ENCODE data around the gene IPO7. TPM values are rescaled to one million over a fixed set of nuclear protein-coding genes. Genes with fewer than 3 reads are reported as not detected.

IPO7 gene
- polyA plus RNA-seq, 3 donors: 7.0 to 12.9 (median 8.1) TPM

DNA sequence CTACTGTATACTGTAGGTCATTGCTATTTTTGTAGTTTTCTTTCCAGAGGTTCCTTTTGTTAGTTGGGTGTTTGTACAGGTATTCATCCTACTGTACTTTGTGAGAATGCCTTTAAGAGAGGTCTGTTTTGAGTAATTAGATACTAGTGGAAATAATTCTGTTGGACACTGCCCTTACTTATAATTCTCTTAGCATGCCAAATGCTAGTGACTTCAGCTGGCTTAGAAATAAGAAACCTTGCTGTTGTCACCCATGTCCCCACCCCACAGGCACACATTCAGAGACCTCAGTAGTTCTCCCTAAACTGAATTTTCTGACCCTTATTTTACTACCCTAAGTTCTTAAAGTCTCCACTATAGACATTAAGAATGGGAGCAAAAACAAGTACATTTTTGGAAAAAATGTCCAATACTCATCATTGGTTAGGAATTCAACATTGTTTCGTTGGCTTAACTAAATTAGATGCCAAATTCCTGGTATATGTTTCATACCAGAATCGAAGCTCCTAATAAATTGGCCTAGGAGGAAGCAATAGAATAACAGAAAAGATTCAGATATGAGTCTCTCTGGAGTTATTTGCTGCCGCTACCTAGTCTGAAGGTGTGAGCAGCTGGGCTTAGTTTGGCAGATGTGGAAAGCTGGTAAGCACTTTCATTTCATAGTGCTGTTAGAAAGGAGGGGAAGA is 104.8 kb downstream of the IPO7 start:
- Histone ChIP-seq H3K36me3 (replicated peaks in 1 of 2; ENCODE audit: control insufficient read depth in 1 of 2, insufficient read depth in 2 of 2, low read length in 2 of 2) (peaks cover 73 to 95% of the 10 kb centered on the region in 2 donors), H3K9ac (ENCODE audit: insufficient read depth, low read length, poor library complexity, severe bottlenecking) (no peak overlapping the region), H3K4me3 (replicated peaks in 1 of 3; ENCODE audit: low read depth in 2 of 3, low read length in 3 of 3) (no peak overlapping the region), H3K27me3 (ENCODE audit: control insufficient read depth in 2 of 2, insufficient read depth in 2 of 2, low read length in 2 of 2) (no peaks in the 10 kb centered on the region), H3K79me2 (ENCODE audit: insufficient read depth, low read length) (no peaks in the 10 kb centered on the region), H3K27ac (ENCODE audit: low read depth in 1 of 2, low read length in 2 of 2) (no peak overlapping the region), H2AFZ (ENCODE audit: insufficient read depth, low read depth, low read length, poor library complexity, severe bottlenecking) (no peak overlapping the region), H3K4me2 (replicated peaks; ENCODE audit: extremely low read depth, low read length, poor library complexity, severe bottlenecking) (no peak overlapping the region), H4K20me1 (ENCODE audit: insufficient read depth, low read length) (peaks cover 4% of the 10 kb centered on the region), H3K4me1 (ENCODE audit: control insufficient read depth in 1 of 2, insufficient read depth in 2 of 2, low read length in 2 of 2) (no peaks in the 10 kb centered on the region), H3K9me3 (replicated peaks in 1 of 2; ENCODE audit: control insufficient read depth in 1 of 2, insufficient read depth in 1 of 2, low read length in 2 of 2) (no peaks in the 10 kb centered on the region)
- no peaks in the 10 kb centered on the region for H3K4me1 Mint-ChIP-seq
- TF ChIP-seq, protein P1, sequence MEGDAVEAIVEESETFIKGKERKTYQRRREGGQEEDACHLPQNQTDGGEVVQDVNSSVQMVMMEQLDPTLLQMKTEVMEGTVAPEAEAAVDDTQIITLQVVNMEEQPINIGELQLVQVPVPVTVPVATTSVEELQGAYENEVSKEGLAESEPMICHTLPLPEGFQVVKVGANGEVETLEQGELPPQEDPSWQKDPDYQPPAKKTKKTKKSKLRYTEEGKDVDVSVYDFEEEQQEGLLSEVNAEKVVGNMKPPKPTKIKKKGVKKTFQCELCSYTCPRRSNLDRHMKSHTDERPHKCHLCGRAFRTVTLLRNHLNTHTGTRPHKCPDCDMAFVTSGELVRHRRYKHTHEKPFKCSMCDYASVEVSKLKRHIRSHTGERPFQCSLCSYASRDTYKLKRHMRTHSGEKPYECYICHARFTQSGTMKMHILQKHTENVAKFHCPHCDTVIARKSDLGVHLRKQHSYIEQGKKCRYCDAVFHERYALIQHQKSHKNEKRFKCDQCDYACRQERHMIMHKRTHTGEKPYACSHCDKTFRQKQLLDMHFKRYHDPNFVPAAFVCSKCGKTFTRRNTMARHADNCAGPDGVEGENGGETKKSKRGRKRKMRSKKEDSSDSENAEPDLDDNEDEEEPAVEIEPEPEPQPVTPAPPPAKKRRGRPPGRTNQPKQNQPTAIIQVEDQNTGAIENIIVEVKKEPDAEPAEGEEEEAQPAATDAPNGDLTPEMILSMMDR (IDR thresholded peaks at IDR 0.05): no peak
- peak overlapping the region in 1 of 7 donors; percentile 47 for H3K27ac Mint-ChIP-seq
- WGBS (ENCODE audit: insufficient coverage): 100% methylated on average over 2 of the region's 3 CpGs
- DNase-seq: no peak
- no peaks in the 10 kb centered on the region for H3K9me3 Mint-ChIP-seq
- no peak overlapping the region for H3K4me3 Mint-ChIP-seq
- H3K36me3 Mint-ChIP-seq: peaks cover 57 to 91% of the 10 kb centered on the region in 2 donors
- intact Hi-C loops (cut with micrococcal nuclease): no loop called here
- H3K27me3 Mint-ChIP-seq (ENCODE audit: low read depth in 3 of 3): no peaks in the 10 kb centered on the region

DNA sequence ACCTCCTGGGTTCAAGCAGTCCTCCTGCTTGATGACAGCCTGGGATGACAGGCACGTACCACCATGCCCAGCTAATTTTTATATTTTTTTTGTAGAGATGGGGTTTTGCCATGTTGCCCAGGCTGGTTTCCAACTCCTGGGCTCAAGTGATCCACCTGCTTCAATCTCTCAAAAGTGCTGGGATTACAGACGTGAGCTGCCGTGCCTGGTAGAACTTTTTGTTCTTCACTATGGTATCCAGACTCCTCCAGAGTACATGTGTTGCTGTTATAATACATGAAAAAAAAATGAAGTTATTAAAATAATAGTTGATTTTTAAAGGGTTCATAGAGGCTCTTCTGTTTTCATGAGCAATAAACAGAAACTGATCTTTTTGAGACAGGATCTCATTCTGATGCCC is 105.9 kb downstream of the IPO7 start:
- H3K4me1 ChIP-seq (ENCODE audit: control insufficient read depth in 1 of 2, insufficient read depth in 2 of 2, low read length in 2 of 2): no peaks in the 10 kb centered on the region
- TF ChIP-seq, protein P1 (IDR thresholded peaks at IDR 0.05): no peak
- H3K36me3 Mint-ChIP-seq: peaks cover 61 to 91% of the 10 kb centered on the region in 2 donors

More for the DNA sequence above, 105.9 kb downstream of the IPO7 start:
- H3K27me3 Mint-ChIP-seq (ENCODE audit: low read depth in 3 of 3): no peaks in the 10 kb centered on the region
- peaks cover 4% of the 10 kb centered on the region for H4K20me1 ChIP-seq (ENCODE audit: insufficient read depth, low read length)
- H3K27ac ChIP-seq (ENCODE audit: low read depth in 1 of 2, low read length in 2 of 2): no peak overlapping the region
- no peak overlapping the region for H3K4me3 Mint-ChIP-seq
- peaks cover 78 to 97% of the 10 kb centered on the region in 2 donors for H3K36me3 ChIP-seq (replicated peaks in 1 of 2; ENCODE audit: control insufficient read depth in 1 of 2, insufficient read depth in 2 of 2, low read length in 2 of 2)
- H3K27ac Mint-ChIP-seq: no peak overlapping the region
- no peak overlapping the region for H3K9ac ChIP-seq (ENCODE audit: insufficient read depth, low read length, poor library complexity, severe bottlenecking)
- H3K9me3 Mint-ChIP-seq: no peaks in the 10 kb centered on the region
- no peaks in the 10 kb centered on the region for H3K27me3 ChIP-seq (ENCODE audit: control insufficient read depth in 2 of 2, insufficient read depth in 2 of 2, low read length in 2 of 2)
- no peaks in the 10 kb centered on the region for H3K4me1 Mint-ChIP-seq
- intact Hi-C loops (cut with micrococcal nuclease): no loop called here
- H3K4me2 ChIP-seq (replicated peaks; ENCODE audit: extremely low read depth, low read length, poor library complexity, severe bottlenecking): no peak overlapping the region
- no peaks in the 10 kb centered on the region for H3K79me2 ChIP-seq (ENCODE audit: insufficient read depth, low read length)
- no peak overlapping the region for H3K4me3 ChIP-seq (replicated peaks in 1 of 3; ENCODE audit: low read depth in 2 of 3, low read length in 3 of 3)
- no CpG with 5 or more reads among the region's 3 CpGs for WGBS (ENCODE audit: insufficient coverage)
- no peaks in the 10 kb centered on the region for H3K9me3 ChIP-seq (replicated peaks in 1 of 2; ENCODE audit: control insufficient read depth in 1 of 2, insufficient read depth in 1 of 2, low read length in 2 of 2)
- no peak for DNase-seq
- no peak overlapping the region for H2AFZ ChIP-seq (ENCODE audit: insufficient read depth, low read depth, low read length, poor library complexity, severe bottlenecking)
